K562 (cell line): ENCODE data around the gene CDC42SE2. TPM values are rescaled to one million over a fixed set of nuclear protein-coding genes. Genes with fewer than 3 reads are reported as not detected.

Experiments used
- ATAC-seq: fragments of 200-7000 bp; cut with Tn5 transposase; 3 replicates; pipeline ENCODE4 v1.9.1; 2020; ENCODE audit warnings: moderate library complexity
- Bru-seq: library from RNA; stranded (reverse); fragments of 400-500 nt; gene quantifications from one replicate; lab custom pipeline; 2021; lab: Mats Ljungman, UMichigan
- BruChase-seq, 2 experiments: library from RNA; stranded (reverse); fragments of 400-500 nt; gene quantifications; one replicate each; lab custom pipeline; 2021; lab: Mats Ljungman, UMichigan
- BruUV-seq: library from RNA; stranded (reverse); fragments of 400-500 nt; replicated peaks from 2 replicates; lab custom pipeline; 2021; lab: Mats Ljungman, UMichigan
- CTCF ChIA-PET: fragments of 300-600 bp; formaldehyde crosslinking; extraction: SDS; loops from one replicate; lab custom pipeline; 2021; ENCODE audit warnings: low intra/inter-chr PET ratio; lab: Yijun Ruan, JAX
- POLR2A ChIA-PET: fragments of 300-600, 350-650 bp; sonication (Branson Sonifier 250); formaldehyde crosslinking; extraction: SDS; loops from one replicate; lab custom pipeline; 2021; ENCODE audit warnings: antibody characterized with exemption, inconsistent platforms; lab: Yijun Ruan, JAX
- DNase-seq, 4 experiments: peaks; one replicate each; pipeline versions ENCODE4 v3.0.0 to v3.0.0-alpha.2; 2011 to 2018; ENCODE audit warnings: low spot score in 3 of 4, mixed read lengths in 3 of 4; ENCODE audit errors: extremely low read depth in 1 of 4
- FAIRE-seq: peaks from 2 replicates; lab custom pipeline; 2011; peaks lifted over from hg19 to GRCh38; lab: Jason Lieb, UNC
- H2AFZ ChIP-seq: 2 replicates; pipeline ENCODE4 v1.6.0; 2011; ENCODE audit warnings: low read depth, low read length, control low read depth, inconsistent platforms
- H3K27ac ChIP-seq: fragments of 200-600 bp; 3 replicates; pipeline ENCODE4 v1.8.0; 2011; ENCODE audit warnings: low read depth, mild to moderate bottlenecking, control low read depth, inconsistent platforms, low read length, moderate library complexity, mixed read lengths; ENCODE audit errors: extremely low read depth
- H3K27me3 ChIP-seq, 2 experiments: fragments of 300-600 bp in 1 of 2; 2 replicates in 1 of 2; 3 replicates in 1 of 2; pipeline versions ENCODE4 v1.6.0 to v1.8.0; 2011; ENCODE audit warnings: inconsistent platforms in 2 of 2, low read length in 2 of 2, mild to moderate bottlenecking in 1 of 2, mixed read lengths in 1 of 2, moderate library complexity in 1 of 2; ENCODE audit not compliant: control insufficient read depth in 2 of 2, insufficient read depth in 2 of 2
- H3K36me3 ChIP-seq: fragments of 300-600 bp; 3 replicates; pipeline ENCODE4 v1.8.0; 2011; ENCODE audit warnings: mild to moderate bottlenecking, low read length, inconsistent platforms; ENCODE audit not compliant: control insufficient read depth, insufficient read depth
- H3K4me1 ChIP-seq, 2 experiments: fragments of 200-600 bp in 1 of 2; replicated peaks in 1 of 2; 2 replicates in 1 of 2; 3 replicates in 1 of 2; pipeline versions ENCODE4 v1.5.1 to v1.8.0; 2011; ENCODE audit warnings: inconsistent platforms in 2 of 2, low read length in 2 of 2, mild to moderate bottlenecking in 1 of 2, mixed read lengths in 1 of 2, moderate library complexity in 1 of 2; ENCODE audit not compliant: control insufficient read depth in 2 of 2, insufficient read depth in 2 of 2
- H3K4me2 ChIP-seq: 2 replicates; pipeline ENCODE4 v1.6.1; 2011; ENCODE audit warnings: low read length, control low read depth, inconsistent platforms, mixed read lengths; ENCODE audit not compliant: insufficient read depth
- H3K4me3 ChIP-seq: fragments of 200-600 bp; sonication (generic), shearing (Covaris generic); 2 replicates; pipeline ENCODE4 v1.5.1; 2016; ENCODE audit warnings: control low read depth, inconsistent platforms
- H3K79me2 ChIP-seq: fragments of 200-600 bp; 3 replicates; pipeline ENCODE4 v1.8.0; 2011; ENCODE audit warnings: low read length, inconsistent platforms; ENCODE audit not compliant: control insufficient read depth, insufficient read depth
- H3K9ac ChIP-seq, 2 experiments: 2 replicates each; pipeline versions ENCODE4 v1.6.0 to v1.6.1; 2011; ENCODE audit warnings: low read depth in 2 of 2, low read length in 2 of 2, control low read depth in 1 of 2, inconsistent platforms in 1 of 2, mild to moderate bottlenecking in 1 of 2, mixed read lengths in 1 of 2; ENCODE audit not compliant: insufficient read depth in 1 of 2
- H3K9me1 ChIP-seq: one replicate; pipeline ENCODE4 v1.6.0; 2011; ENCODE audit warnings: inconsistent platforms, mild to moderate bottlenecking, low read length, moderate library complexity; ENCODE audit not compliant: control insufficient read depth, insufficient read depth
- H3K9me3 ChIP-seq: replicated peaks from 2 replicates; pipeline ENCODE4 v1.5.1; 2011; ENCODE audit warnings: low read depth, low read length, inconsistent platforms; ENCODE audit not compliant: control insufficient read depth, insufficient read depth
- H4K20me1 ChIP-seq: replicated peaks from 2 replicates; pipeline ENCODE4 v1.6.1; 2011; ENCODE audit warnings: low read length, inconsistent platforms, mixed read lengths; ENCODE audit not compliant: control insufficient read depth, insufficient read depth
- IRF9 ChIP-seq: fragments of 450-650 bp; IDR thresholded peaks from 2 replicates; pipeline ENCODE4 v1.6.1; 2016; ENCODE audit warnings: missing biosample characterization, missing genetic modification characterization
- MAFG ChIP-seq: fragments of 450-650 bp; conservative IDR thresholded peaks from 2 replicates; pipeline ENCODE4 v1.6.1; 2016; ENCODE audit warnings: missing genetic modification characterization, missing compliant biosample characterization
- MCM2 ChIP-seq: fragments of 450-650 bp; IDR thresholded peaks from 2 replicates; pipeline ENCODE4 v1.6.1; 2017; ENCODE audit warnings: low read depth, mild to moderate bottlenecking
- PTTG1 ChIP-seq: fragments of 450-650 bp; IDR thresholded peaks from 2 replicates; pipeline ENCODE4 v1.6.1; 2016; ENCODE audit warnings: low read depth, mild to moderate bottlenecking, missing genetic modification characterization, missing compliant biosample characterization
- RBM17 ChIP-seq: fragments of 200-400 bp; formaldehyde crosslinking; IDR thresholded peaks from 2 replicates; pipeline ENCODE4 v1.6.1; 2017; ENCODE audit warnings: low read depth, mild to moderate bottlenecking, low read length, borderline replicate concordance
- RREB1 ChIP-seq: fragments of 250-450 bp; sonication (Bioruptor Pico); IDR thresholded peaks from 2 replicates; pipeline ENCODE4 v1.4.0; 2020
- TAL1 ChIP-seq: fragments of 450-650 bp; IDR thresholded peaks from 2 replicates; pipeline ENCODE4 v1.6.1; 2016; ENCODE audit warnings: mild to moderate bottlenecking
- ZNF551 ChIP-seq: fragments of 250-450 bp; sonication (Bioruptor Pico); IDR thresholded peaks from 2 replicates; pipeline ENCODE4 v1.5.0; 2021; ENCODE audit warnings: mild to moderate bottlenecking, moderate library complexity
- ZNF583 ChIP-seq: fragments of 250-450 bp; sonication (Bioruptor Pico); IDR thresholded peaks from 2 replicates; pipeline ENCODE4 v1.4.0; 2020
- WGBS: fragments of 100-300 bp; shearing (Covaris generic); methylation state at CpG from one replicate; pipeline ENCODE4 v1.1.6; 2016; ENCODE audit warnings: low coverage, mixed read lengths; ENCODE audit not compliant: insufficient coverage; ENCODE audit errors: missing lambda C conversion rate; 5-methylcytosine and 5-hydroxymethylcytosine counted together
- in situ Hi-C: fragments of 300-500 bp; cut with MboI; formaldehyde crosslinking; loops from 4 replicates; pipeline ENCODE4 v1.15.0; 2018; ENCODE audit warnings: inconsistent platforms, mixed read lengths
- intact Hi-C: fragments of 100-400 bp; cut with micrococcal nuclease; formaldehyde crosslinking; loops from 2 replicates; pipeline ENCODE4 v1.14.2; 2022
- long read RNA-seq, 3 experiments: library from polyadenylated mRNA in 2 of 3; library from RNA in 1 of 3; unstranded in 2 of 3; stranded (forward) in 1 of 3; transcript quantifications; one replicate each; pipeline ENCODE4 v2.0.0, GENCODE V29; 2019 to 2022
- polyA minus RNA-seq, 3 experiments: library from RNA; depleted of rRNA, polyadenylated mRNA; stranded (reverse); fragments of >200 nt; gene quantifications; 2 replicates each; pipeline ENCODE4 v1.2.3, GENCODE V29; 2011
- polyA plus RNA-seq, 8 experiments: library from polyadenylated mRNA; depleted of rRNA in 4 of 8; stranded (reverse) in 5 of 8; unstranded in 3 of 8; fragments of >200 nt; fragmentation: Nextera tagmentation in 2 of 8; fragmentation: Illumina TruSeq in 1 of 8; extraction: Ambion mirVana in 2 of 8; extraction: Trizol in 1 of 8; gene quantifications; 2 replicates each; pipeline versions ENCODE4 v1.2.1 to v1.2.3, GENCODE V29; 2011 to 2014; ENCODE audit warnings: inconsistent platforms in 1 of 8, missing spikeins in 1 of 8
- total RNA-seq, 7 experiments: library from RNA; depleted of rRNA in 6 of 7; stranded (reverse); fragments of >200 nt in 6 of 7; fragmentation: Illumina TruSeq in 2 of 7; extraction: Trizol in 2 of 7; gene quantifications; 2 replicates each; pipeline versions ENCODE4 v1.2.1 to v1.2.3, GENCODE V29; 2011 to 2021; ENCODE audit warnings: low replicate concordance in 1 of 7

The CDC42SE2 gene
- total RNA-seq (2011; cell fraction: chromatin; rRNA removed; ENCODE audit: low replicate concordance), result 14.0 and 31.6 TPM in 2 replicates
- 8.8 and 11.4 TPM in 2 replicates for total RNA-seq (2011; cell fraction: nucleolus; rRNA removed)
- 23.0 and 38.4 TPM in 2 replicates for total RNA-seq (2011; cell fraction: nucleoplasm; rRNA removed)
- 24.8 and 31.2 TPM in 2 replicates for total RNA-seq (2014; rRNA removed)
- 40.5 and 46.8 TPM in 2 replicates for total RNA-seq (2014; rRNA removed; fragmentation: Illumina TruSeq; extraction: Trizol)
- 38.0 and 39.7 TPM in 2 replicates for total RNA-seq (2015; rRNA removed; fragmentation: Illumina TruSeq; extraction: Trizol)
- total RNA-seq (2021), result 32.7 and 34.2 TPM in 2 replicates
- 30.9 and 44.3 TPM in 2 replicates for polyA plus RNA-seq (2011; rRNA removed)
- 9.3 and 24.7 TPM in 2 replicates for polyA plus RNA-seq (2011; cell fraction: cytosol; rRNA removed)
- polyA plus RNA-seq (2011; cell fraction: nucleus; rRNA removed), result 6.0 and 9.8 TPM in 2 replicates
- polyA plus RNA-seq (2012), result 25.2 and 27.7 TPM in 2 replicates
- polyA plus RNA-seq (2014; fragmentation: Illumina TruSeq; extraction: Trizol), result 30.0 and 33.8 TPM in 2 replicates
- 10 to 100 TPM; 25.9 to 27.9 TPM for polyA plus RNA-seq (2014; fragmentation: Nextera tagmentation; extraction: Ambion mirVana)
- 27.6 and 34.3 TPM in 2 replicates for polyA plus RNA-seq (2014; rRNA removed)
- polyA minus RNA-seq (2011; rRNA and poly(A)+ RNA removed), result 57.8 and 58.4 TPM in 2 replicates
- 12.7 and 19.6 TPM in 2 replicates for polyA minus RNA-seq (2011; cell fraction: cytosol; rRNA and poly(A)+ RNA removed)
- polyA minus RNA-seq (2011; cell fraction: nucleus; rRNA and poly(A)+ RNA removed), result 11.4 and 14.8 TPM in 2 replicates
- Bru-seq, nascent RNA, result percentile 83 among the genes with signal in this experiment
- percentile 82 among the genes with signal in this experiment for BruChase-seq, experiment 1, labeled RNA remaining after a 2-hour chase
- BruChase-seq, experiment 2, labeled RNA remaining after a 6-hour chase, result percentile 82 among the genes with signal in this experiment
- long read RNA-seq, experiment 1, full-length matches to known transcripts, result 28 of 163 reads
- long read RNA-seq, experiment 1, partial matches to known transcripts, result 38 of 163 reads
- long read RNA-seq, experiment 1, other reads (novel, unspliced or antisense), result 97 of 163 reads
- long read RNA-seq, experiment 2, partial matches to known transcripts, result 0 of 26 reads
- long read RNA-seq, experiment 2, other reads (novel, unspliced or antisense), result 25 of 26 reads
- long read RNA-seq, experiment 3, transcript CDC42SE2-201 (6 exons, 3,591 nt), result major isoform, 9 of 39 reads
- long read RNA-seq, experiment 3, partial matches to known transcripts, result 1 of 39 reads
- long read RNA-seq, experiment 3, other reads (novel, unspliced or antisense), result 29 of 39 reads

- BruUV-seq, result no TSS peak
- no peak for TF ChIP-seq MAFG
- TF ChIP-seq ZNF583 (CRISPR knock-in tag), result no peak
- TF ChIP-seq IRF9, result no peak
- TF ChIP-seq TAL1, result no peak
- TF ChIP-seq ZNF551, result no peak
- no peak for TF ChIP-seq MCM2
- TF ChIP-seq PTTG1 (tag), result no peak
- 0 out of 2 replicates have a peak, but pooled peaks have one; percentile 6 for TF ChIP-seq RREB1
- no peak for TF ChIP-seq RBM17
Observed at GRCh38 chr5:131263648-131264450, at the start of gene CDC42SE2. CDC42SE2 (plus strand) TSS chr5:131264053; CDS start chr5:131359494, 95,441 bp downstream.

More at GRCh38 chr5:131263648-131264450, at the start of gene CDC42SE2:
- FAIRE-seq, result no peak
- under 1% methylated on average over 58 of the region's 97 CpGs for WGBS
- Histone ChIP-seq H4K20me1 (no peaks in the 10 kb centered on the region), H3K27ac (peak within 1 kb of the TSS; percentile 92), H3K4me3 (peak within 1 kb of the TSS; percentile 94), H2AFZ (peak within 1 kb of the TSS; percentile 95), H3K9me1 (no peaks in the 10 kb centered on the region), H3K79me2 (peaks cover 58% of the 10 kb centered on the region), H3K27me3 (no peaks in the 10 kb centered on the region), H3K4me2 (peak within 1 kb of the TSS; percentile 94), H3K9ac (peak within 1 kb of the TSS; percentile 93 to 100), H3K4me1 (peaks cover 0 to 4% of the 10 kb centered on the region in 2 experiments; a peak in 3 of 5 replicates), H3K36me3 (no peaks in the 10 kb centered on the region), H3K9me3 (no peaks in the 10 kb centered on the region)
- POLR2A ChIA-PET, result interaction anchor here (0.6 to 3.8 kb wide), 22 partner anchors 10 to 730 kb away, joined by 3 to 20 read pairs (median 3); no protein-coding TSS in a partner anchor
- peak; percentile 92 to 94 (median 94) for DNase-seq
- intact Hi-C loops, result loop anchor here (2.0 kb wide), 2 partner anchors 93 to 119 kb away; partner anchors contain the start of gene LYRM7
- in situ Hi-C loops, result no loop called here
- peak; percentile 93 for ATAC-seq
- CTCF ChIA-PET, result no interaction called here
